Measurements from ENCODE around the gene COPG2. TPM values are rescaled to one million over a fixed set of nuclear protein-coding genes. Genes with fewer than 3 reads are reported as not detected.

The COPG2 gene
- total and polyA plus RNA-seq, 8 donors: 16.6 to 50.3 (median 44.2) TPM

DNA sequence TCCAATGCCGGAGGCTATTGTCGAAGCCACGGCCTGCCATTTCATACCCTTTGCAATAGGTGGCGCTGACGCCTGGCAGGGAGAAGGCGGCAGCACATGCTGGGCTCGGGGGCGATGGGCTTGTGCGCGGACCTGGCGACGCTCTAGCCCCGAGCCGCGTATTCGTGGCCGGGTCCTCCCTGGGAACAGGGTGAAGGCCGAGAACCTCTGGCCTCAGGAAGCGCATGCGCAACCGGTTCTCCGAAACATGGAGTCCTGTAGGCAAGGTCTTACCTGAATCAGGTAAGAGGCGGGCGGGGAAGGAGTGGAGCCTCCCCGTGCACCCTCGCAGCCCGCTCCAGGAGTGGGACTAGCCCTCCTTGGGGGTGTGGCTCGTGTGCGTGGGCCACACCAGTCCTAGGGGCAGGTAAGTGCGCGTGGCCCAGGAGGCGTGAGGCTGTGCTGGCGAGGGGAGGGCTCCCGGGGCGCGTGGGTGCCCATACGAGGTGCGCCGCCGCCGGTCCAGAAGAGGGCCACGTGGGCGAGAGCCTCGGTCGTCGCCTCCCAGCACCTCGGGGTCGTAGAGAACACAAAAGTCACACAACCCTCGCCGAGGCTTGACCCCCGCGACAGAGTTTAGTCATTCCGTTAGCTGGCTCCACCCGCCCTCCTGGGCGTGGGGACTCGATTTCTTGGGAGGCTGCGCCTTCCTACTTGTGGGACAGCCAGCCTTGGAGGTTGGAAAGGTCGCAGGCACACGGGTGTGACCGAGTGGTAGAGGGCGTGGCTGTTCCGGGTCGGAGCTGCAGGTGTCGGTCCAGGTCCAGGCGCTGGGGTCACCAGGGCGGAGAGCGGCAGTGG lies 182.2 kb downstream of the COPG2 start:
- Histone ChIP-seq H3K27me3 (peaks cover 0 to 36% of the 10 kb centered on the region in 2 donors), H3K4me1 (peaks cover 6 to 21% of the 10 kb centered on the region in 2 donors), H3K36me3 (no peaks in the 10 kb centered on the region), H3K27ac (peak overlapping the region in 1 of 2 donors; percentile 38), H3K4me3 (peak overlapping the region; percentile 50 to 57), H3K9me3 (no peaks in the 10 kb centered on the region)
- intact Hi-C loops (cut with DNase I): no loop called here
- TF ChIP-seq, protein P1, sequence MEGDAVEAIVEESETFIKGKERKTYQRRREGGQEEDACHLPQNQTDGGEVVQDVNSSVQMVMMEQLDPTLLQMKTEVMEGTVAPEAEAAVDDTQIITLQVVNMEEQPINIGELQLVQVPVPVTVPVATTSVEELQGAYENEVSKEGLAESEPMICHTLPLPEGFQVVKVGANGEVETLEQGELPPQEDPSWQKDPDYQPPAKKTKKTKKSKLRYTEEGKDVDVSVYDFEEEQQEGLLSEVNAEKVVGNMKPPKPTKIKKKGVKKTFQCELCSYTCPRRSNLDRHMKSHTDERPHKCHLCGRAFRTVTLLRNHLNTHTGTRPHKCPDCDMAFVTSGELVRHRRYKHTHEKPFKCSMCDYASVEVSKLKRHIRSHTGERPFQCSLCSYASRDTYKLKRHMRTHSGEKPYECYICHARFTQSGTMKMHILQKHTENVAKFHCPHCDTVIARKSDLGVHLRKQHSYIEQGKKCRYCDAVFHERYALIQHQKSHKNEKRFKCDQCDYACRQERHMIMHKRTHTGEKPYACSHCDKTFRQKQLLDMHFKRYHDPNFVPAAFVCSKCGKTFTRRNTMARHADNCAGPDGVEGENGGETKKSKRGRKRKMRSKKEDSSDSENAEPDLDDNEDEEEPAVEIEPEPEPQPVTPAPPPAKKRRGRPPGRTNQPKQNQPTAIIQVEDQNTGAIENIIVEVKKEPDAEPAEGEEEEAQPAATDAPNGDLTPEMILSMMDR (IDR thresholded peaks at IDR 0.05): peak; percentile 64 to 86
- DNase-seq (peak in 3 of 4 donors; percentile 83 to 93 (median 84)), ATAC-seq (peak; percentile 94)

DNA sequence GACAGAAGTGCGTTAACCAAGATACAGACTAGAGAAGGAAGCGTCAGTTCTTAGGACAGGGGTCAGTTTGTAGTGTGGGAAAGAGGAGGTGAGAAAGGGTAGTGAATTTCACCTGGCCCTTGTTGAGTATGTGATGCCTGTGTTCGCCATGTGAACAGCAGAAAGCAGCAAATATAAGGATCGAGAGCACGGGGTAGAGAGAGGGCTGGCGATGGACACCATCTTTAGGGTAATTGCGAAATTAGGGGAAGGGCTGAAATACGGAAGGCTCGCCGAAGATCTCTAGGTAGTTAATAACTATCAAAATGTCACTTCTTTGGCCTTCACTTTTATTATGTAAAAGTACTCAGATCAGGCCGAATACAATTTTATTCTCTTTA lies 182.8 kb downstream of the COPG2 start:
- H3K4me1 ChIP-seq: peaks cover 6 to 15% of the 10 kb centered on the region in 2 donors
- ATAC-seq (no peak), DNase-seq (no peak)
- peaks cover 0 to 30% of the 10 kb centered on the region in 2 donors for H3K27me3 ChIP-seq
- H3K4me3 ChIP-seq: peak overlapping the region; percentile 50 to 57
- H3K27ac ChIP-seq: peak overlapping the region in 1 of 2 donors; percentile 38
- TF ChIP-seq, protein P1 (IDR thresholded peaks at IDR 0.05): no peak
- intact Hi-C loops (cut with DNase I): no loop called here
- H3K36me3 ChIP-seq: no peaks in the 10 kb centered on the region
- H3K9me3 ChIP-seq: no peaks in the 10 kb centered on the region

DNA sequence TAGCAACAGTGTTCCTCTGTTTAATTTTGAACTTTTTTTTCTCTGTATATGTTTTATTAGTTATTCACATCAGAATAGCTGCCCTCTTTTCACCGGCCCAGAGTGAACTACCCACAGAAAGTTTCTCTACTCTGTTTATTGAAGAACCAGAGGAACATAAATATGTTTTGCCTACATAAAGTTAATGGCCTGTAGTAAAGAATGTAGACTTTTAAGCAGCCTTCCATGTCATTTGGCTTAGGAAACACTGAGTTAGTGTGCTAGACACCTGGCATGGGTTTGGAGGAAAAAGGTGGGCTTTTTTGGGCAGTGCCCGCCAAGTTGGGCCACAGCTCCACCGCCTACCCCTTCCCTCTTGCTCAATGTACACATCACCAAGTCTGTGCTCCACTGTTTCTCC lies 185.5 kb downstream of the COPG2 start:
- Histone ChIP-seq H3K9me3 (peaks cover 0 to 4% of the 10 kb centered on the region in 2 donors), H3K27ac (no peak overlapping the region), H3K4me3 (no peak overlapping the region), H3K4me1 (peaks cover 6 to 13% of the 10 kb centered on the region in 2 donors), H3K27me3 (peaks cover 0 to 15% of the 10 kb centered on the region in 2 donors), H3K36me3 (no peaks in the 10 kb centered on the region)
- DNase-seq (no peak), ATAC-seq (no peak)
- intact Hi-C loops (cut with DNase I): no loop called here
- TF ChIP-seq, protein P1 (IDR thresholded peaks at IDR 0.05): no peak

DNA sequence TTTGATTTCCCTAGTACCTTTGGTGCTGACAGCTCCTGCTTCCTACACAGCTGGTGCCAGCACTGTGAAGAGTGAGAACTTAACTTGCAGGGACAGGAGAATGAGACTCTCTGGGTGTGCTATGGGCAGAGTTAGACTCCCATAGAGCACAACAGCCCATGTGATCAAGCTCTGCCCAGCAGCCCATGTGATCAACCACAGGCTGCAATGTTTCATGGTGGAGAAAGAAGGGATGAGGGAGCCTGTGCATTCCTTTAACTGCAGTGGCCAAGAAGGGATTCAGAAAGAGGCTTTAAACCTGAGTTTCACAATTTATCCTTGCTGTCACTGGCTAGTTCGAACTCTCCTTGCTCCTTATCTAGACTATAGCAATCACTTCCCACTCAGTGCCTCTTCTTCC lies 186.7 kb downstream of the COPG2 start:
- Histone ChIP-seq H3K9me3 (peaks cover 0 to 7% of the 10 kb centered on the region in 2 donors), H3K27ac (no peak overlapping the region), H3K36me3 (no peaks in the 10 kb centered on the region), H3K4me3 (no peak overlapping the region), H3K27me3 (peaks cover 0 to 11% of the 10 kb centered on the region in 2 donors), H3K4me1 (peaks cover 6 to 13% of the 10 kb centered on the region in 2 donors)
- ATAC-seq (no peak), DNase-seq (no peak)
- TF ChIP-seq, protein P1 (IDR thresholded peaks at IDR 0.05): no peak
- intact Hi-C loops (cut with DNase I): no loop called here

DNA sequence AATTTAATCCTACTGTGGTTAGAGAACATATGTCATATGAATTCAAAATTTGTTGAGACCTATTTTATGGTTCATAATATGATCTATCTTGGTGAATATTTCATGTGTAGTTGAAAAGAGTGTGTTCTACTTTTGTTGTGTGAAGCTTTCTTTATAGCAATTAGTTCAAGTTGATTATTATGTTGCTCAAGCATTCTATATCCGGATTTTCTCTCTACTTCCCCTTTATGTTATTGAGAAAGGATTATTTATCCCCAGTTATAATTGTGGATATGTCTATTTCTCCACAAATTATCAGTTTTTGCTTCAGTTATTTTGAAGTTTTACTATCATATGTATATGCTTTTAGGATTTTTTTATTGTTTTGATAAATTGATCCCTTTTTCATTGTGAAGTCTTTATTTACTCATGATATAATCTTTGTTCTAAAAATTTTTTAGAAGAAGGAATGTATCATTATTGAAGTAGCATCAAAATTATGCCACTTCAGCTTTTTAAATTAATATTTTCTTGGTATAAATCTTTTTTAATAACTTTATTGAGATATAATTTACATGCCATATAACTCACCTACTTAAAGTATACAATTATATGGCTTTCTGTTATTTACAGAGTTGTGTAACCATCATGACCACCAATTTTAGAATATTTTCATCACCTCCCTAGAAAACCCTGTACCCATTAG lies 188.7 kb downstream of the COPG2 start:
- TF ChIP-seq, protein P1 (IDR thresholded peaks at IDR 0.05): no peak
- Histone ChIP-seq H3K4me3 (no peak overlapping the region), H3K4me1 (no peaks in the 10 kb centered on the region), H3K27ac (no peak overlapping the region), H3K9me3 (peaks cover 0 to 7% of the 10 kb centered on the region in 2 donors), H3K36me3 (no peaks in the 10 kb centered on the region), H3K27me3 (no peaks in the 10 kb centered on the region)
- DNase-seq (no peak), ATAC-seq (no peak)
- intact Hi-C loops (cut with DNase I): no loop called here
